ENCODE measurements around the gene RIPOR3. TPM values are rescaled to one million over a fixed set of nuclear protein-coding genes. Genes with fewer than 3 reads are reported as not detected.

Gene RIPOR3
- total RNA-seq, 4 donors from 2014 or later = 8.2 to 51.2 (median 20.5) TPM

DNA sequence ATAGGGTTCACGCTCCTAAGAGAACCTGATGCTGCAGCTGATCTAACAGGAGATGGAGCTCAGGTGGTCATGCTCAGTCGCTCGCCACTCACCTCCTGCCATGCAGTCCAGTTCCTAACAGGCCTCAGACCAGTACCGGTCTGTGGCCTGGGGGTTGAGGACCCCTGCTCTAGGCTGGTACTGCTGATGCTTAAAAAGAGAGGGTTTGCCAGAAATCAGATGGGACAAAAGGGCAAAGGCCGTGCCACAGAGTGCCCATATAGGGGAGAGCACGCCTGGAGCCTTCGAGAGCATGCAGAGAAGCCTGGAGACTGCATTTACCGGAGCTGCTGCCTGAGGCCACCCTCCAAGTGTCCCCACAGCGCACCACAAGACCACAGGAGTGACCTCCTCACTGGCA is 105.7 kb downstream of the RIPOR3 start:
- no peaks in the 10 kb centered on the region for H3K9me3 ChIP-seq
- no peak for TF ChIP-seq CTCF (IDR thresholded peaks at IDR 0.05)
- no peak for TF ChIP-seq POLR2A (IDR thresholded peaks at IDR 0.05)
- no peak for DNase-seq
- no peak overlapping the region for H3K4me3 ChIP-seq
- H3K4me1 ChIP-seq = peaks cover 0 to 3% (median 2%) of the 10 kb centered on the region in 4 donors
- H3K27ac ChIP-seq = no peak overlapping the region
- H3K27me3 ChIP-seq = no peaks in the 10 kb centered on the region
- H3K36me3 ChIP-seq = peaks cover 0 to 75% (median 0%) of the 10 kb centered on the region in 3 donors

GRCh38 chr20:50585214-50585613 is 106.1 kb downstream of the RIPOR3 start:
- peaks cover 0 to 3% (median 2%) of the 10 kb centered on the region in 4 donors for H3K4me1 ChIP-seq
- H3K27ac ChIP-seq = no peak overlapping the region
- H3K36me3 ChIP-seq = peaks cover 0 to 77% (median 0%) of the 10 kb centered on the region in 3 donors
- no peak overlapping the region for H3K4me3 ChIP-seq
- no peak for DNase-seq
- TF ChIP-seq CTCF (IDR thresholded peaks at IDR 0.05) (no peak), POLR2A (IDR thresholded peaks at IDR 0.05) (no peak)
- no peaks in the 10 kb centered on the region for H3K27me3 ChIP-seq
- no peaks in the 10 kb centered on the region for H3K9me3 ChIP-seq

GRCh38 chr20:50584687-50585086 is 106.7 kb downstream of the RIPOR3 start:
- TF ChIP-seq POLR2A (IDR thresholded peaks at IDR 0.05) (no peak), CTCF (IDR thresholded peaks at IDR 0.05) (no peak)
- no peak overlapping the region for H3K4me3 ChIP-seq
- no peaks in the 10 kb centered on the region for H3K27me3 ChIP-seq
- DNase-seq = no peak
- peaks cover 0 to 3% (median 2%) of the 10 kb centered on the region in 4 donors for H3K4me1 ChIP-seq
- no peaks in the 10 kb centered on the region for H3K9me3 ChIP-seq
- peaks cover 0 to 78% (median 0%) of the 10 kb centered on the region in 3 donors for H3K36me3 ChIP-seq
- H3K27ac ChIP-seq = no peak overlapping the region

DNA sequence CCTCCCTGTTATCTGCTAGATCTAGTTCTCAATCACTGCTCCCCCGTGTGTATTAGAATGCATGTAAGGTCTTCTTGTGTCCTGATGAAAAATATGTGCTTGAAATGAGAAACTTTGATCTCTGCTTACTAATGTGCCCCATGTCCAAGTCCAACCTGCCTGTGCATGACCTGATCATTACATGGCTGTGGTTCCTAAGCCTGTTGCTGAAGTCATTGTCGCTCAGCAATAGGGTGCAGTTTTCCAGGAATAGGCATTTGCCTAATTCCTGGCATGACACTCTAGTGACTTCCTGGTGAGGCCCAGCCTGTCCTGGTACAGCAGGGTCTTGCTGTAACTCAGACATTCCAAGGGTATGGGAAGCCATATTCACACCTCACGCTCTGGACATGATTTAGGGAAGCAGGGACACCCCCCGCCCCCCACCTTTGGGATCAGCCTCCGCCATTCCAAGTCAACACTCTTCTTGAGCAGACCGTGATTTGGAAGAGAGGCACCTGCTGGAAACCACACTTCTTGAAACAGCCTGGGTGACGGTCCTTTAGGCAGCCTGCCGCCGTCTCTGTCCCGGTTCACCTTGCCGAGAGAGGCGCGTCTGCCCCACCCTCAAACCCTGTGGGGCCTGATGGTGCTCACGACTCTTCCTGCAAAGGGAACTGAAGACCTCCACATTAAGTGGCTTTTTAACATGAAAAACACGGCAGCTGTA is 107.7 kb downstream of the RIPOR3 start:
- no peak overlapping the region for H3K27ac ChIP-seq
- H3K4me3 ChIP-seq = no peak overlapping the region
- TF ChIP-seq POLR2A (IDR thresholded peaks at IDR 0.05) (no peak), CTCF (IDR thresholded peaks at IDR 0.05) (no peak)
- peaks cover 0 to 3% (median 2%) of the 10 kb centered on the region in 4 donors for H3K4me1 ChIP-seq
- DNase-seq = peak in 1 of 3 donors; percentile 33
- H3K27me3 ChIP-seq = no peaks in the 10 kb centered on the region
- H3K9me3 ChIP-seq = no peaks in the 10 kb centered on the region
- peaks cover 0 to 89% (median 3%) of the 10 kb centered on the region in 3 donors for H3K36me3 ChIP-seq

- Histone ChIP-seq H3K4me1 (peaks cover 0 to 3% (median 2%) of the 10 kb centered on the region in 4 donors), H3K27ac (peak overlapping the region in 2 of 4 donors; percentile 56 to 64), H3K4me3 (no peak overlapping the region), H3K27me3 (no peaks in the 10 kb centered on the region), H3K36me3 (peaks cover 0 to 95% (median 3%) of the 10 kb centered on the region in 3 donors), H3K9me3 (no peaks in the 10 kb centered on the region)
- DNase-seq = peak; percentile 31 to 82 (median 81)
- no peak for TF ChIP-seq CTCF (IDR thresholded peaks at IDR 0.05)
- TF ChIP-seq POLR2A (IDR thresholded peaks at IDR 0.05) = no peak
These were observed 108.6 kb downstream of the RIPOR3 start for GRCh38 chr20:50582591-50583234.
